Ishikawa (cell line): Measurements from ENCODE around the gene GALNT8.

ENCODE experiments used
- CEBPB ChIP-seq: IDR thresholded peaks from 2 replicates; pipeline ENCODE4 v1.6.1; 2012
- CREB1 ChIP-seq: IDR thresholded peaks from 2 replicates; pipeline ENCODE4 v1.6.1; 2012; ENCODE audit warnings: low read depth
- EGR1 ChIP-seq: IDR thresholded peaks from 2 replicates; pipeline ENCODE4 v1.6.1; 2012
- EP300 ChIP-seq: IDR thresholded peaks from 2 replicates; pipeline ENCODE4 v1.6.1; 2012; ENCODE audit warnings: borderline replicate concordance
- FOXM1 ChIP-seq: IDR thresholded peaks from 2 replicates; pipeline ENCODE4 v1.6.1; 2012; ENCODE audit warnings: low read depth, borderline replicate concordance
- MAX ChIP-seq: IDR thresholded peaks from 2 replicates; pipeline ENCODE4 v1.6.1; 2012
- NFIC ChIP-seq: IDR thresholded peaks from 2 replicates; pipeline ENCODE4 v1.6.1; 2012
- RAD21 ChIP-seq: IDR thresholded peaks from 2 replicates; pipeline ENCODE4 v1.6.1; 2012; ENCODE audit warnings: low read depth
- REST ChIP-seq: IDR thresholded peaks from 2 replicates; pipeline ENCODE4 v1.6.1; 2012; ENCODE audit warnings: low read depth, mild to moderate bottlenecking
- TAF1 ChIP-seq: IDR thresholded peaks from 2 replicates; pipeline ENCODE4 v1.6.1; 2012; ENCODE audit warnings: low read depth, mild to moderate bottlenecking
- TCF12 ChIP-seq: IDR thresholded peaks from 2 replicates; pipeline ENCODE4 v1.6.1; 2012; ENCODE audit warnings: low read depth
- TEAD4 ChIP-seq: IDR thresholded peaks from 2 replicates; pipeline ENCODE4 v1.6.1; 2012
- USF1 ChIP-seq: IDR thresholded peaks from 2 replicates; pipeline ENCODE4 v1.6.1; 2012
- YY1 ChIP-seq: IDR thresholded peaks from 2 replicates; pipeline ENCODE4 v1.6.1; 2012; ENCODE audit warnings: low read depth
- ZBTB7A ChIP-seq: IDR thresholded peaks from 2 replicates; pipeline ENCODE4 v1.6.1; 2012; ENCODE audit warnings: low read depth

The GALNT8 gene

GRCh38 chr12:4807116-4807783, 87.0 kb downstream of the GALNT8 start:
- no peak for TF ChIP-seq YY1

GRCh38 chr12:4807813-4808212, 87.6 kb downstream of the GALNT8 start:
- TF ChIP-seq ZBTB7A (no peak), EGR1 (no peak), REST (no peak), MAX (no peak), CEBPB (no peak), TEAD4 (no peak)

GRCh38 chr12:4809013-4809448, 88.8 kb downstream of the GALNT8 start:
- no peak for TF ChIP-seq YY1
- TF ChIP-seq CEBPB, result no peak
- no peak for TF ChIP-seq EGR1
- no peak for TF ChIP-seq RAD21
- no peak for TF ChIP-seq MAX
- no peak for TF ChIP-seq EP300

- no peak for TF ChIP-seq USF1
- TF ChIP-seq EGR1, result no peak
- no peak for TF ChIP-seq CREB1
- TF ChIP-seq TAF1, result no peak
- no peak for TF ChIP-seq EP300
- TF ChIP-seq YY1, result no peak
- TF ChIP-seq RAD21, result no peak
- no peak for TF ChIP-seq TCF12
- TF ChIP-seq MAX, result no peak
- TF ChIP-seq REST, result no peak
- TF ChIP-seq NFIC, result no peak
- TF ChIP-seq FOXM1, result no peak
- no peak for TF ChIP-seq CEBPB
- TF ChIP-seq ZBTB7A, result no peak
- no peak for TF ChIP-seq TEAD4
Measured at GRCh38 chr12:4809449-4810218, 89.4 kb downstream of the GALNT8 start.

- no peak for TF ChIP-seq USF1
- TF ChIP-seq RAD21, result no peak
- TF ChIP-seq TAF1, result no peak
- no peak for TF ChIP-seq EP300
- no peak for TF ChIP-seq MAX
- TF ChIP-seq ZBTB7A, result no peak
- no peak for TF ChIP-seq EGR1
Measured at GRCh38 chr12:4810219-4810671, 90.0 kb downstream of the GALNT8 start.

- no peak for TF ChIP-seq CEBPB
- TF ChIP-seq USF1, result no peak
- TF ChIP-seq TEAD4, result no peak
- no peak for TF ChIP-seq RAD21
- no peak for TF ChIP-seq CREB1
- no peak for TF ChIP-seq YY1
- TF ChIP-seq TCF12, result no peak
- no peak for TF ChIP-seq ZBTB7A
- no peak for TF ChIP-seq NFIC
- TF ChIP-seq TAF1, result no peak
- no peak for TF ChIP-seq REST
- TF ChIP-seq MAX, result no peak
- TF ChIP-seq EGR1, result no peak
- no peak for TF ChIP-seq FOXM1
- no peak for TF ChIP-seq EP300
Measured at GRCh38 chr12:4812624-4813327, 92.6 kb downstream of the GALNT8 start.
